GM21717 (cell line): Measurements from ENCODE around the gene GLB1L3.
"Not testable (repeated sequence)": the region's sequence is repeated elsewhere in the genome, so short reads cannot be mapped to it uniquely, and the experiment has no call there.

ENCODE experiments used
- ATAC-seq: cut with Tn5 transposase; IDR thresholded peaks from one replicate; pipeline ENCODE4 v1.9.1; 2021; ENCODE audit warnings: mild to moderate bottlenecking, moderate library complexity; ENCODE audit not compliant: unreplicated experiment

GLB1L3 gene

GRCh38 chr11:134273317-134273712 is 2.9 kb upstream of the GLB1L3 start:
- no peak for ATAC-seq

GRCh38 chr11:134275188-134275533 is 1.0 kb upstream of the GLB1L3 start:
- no peak for ATAC-seq

- no peak for ATAC-seq
Measured at GRCh38 chr11:134276396-134277182, 410 bp downstream of the GLB1L3 start.

- no peak for ATAC-seq
Measured at GRCh38 chr11:134277183-134278001, 1.2 kb downstream of the GLB1L3 start.

- ATAC-seq, result no peak
Measured at GRCh38 chr11:134278356-134278755, 2.2 kb downstream of the GLB1L3 start.

GRCh38 chr11:134281635-134282034 is 5.5 kb downstream of the GLB1L3 start:
- ATAC-seq, result not testable (repeated sequence)

GRCh38 chr11:134282121-134283045 is 6.2 kb downstream of the GLB1L3 start:
- ATAC-seq, result no peak

- no peak for ATAC-seq
Measured at GRCh38 chr11:134283461-134284230, 7.5 kb downstream of the GLB1L3 start.

GRCh38 chr11:134284349-134284748 is 8.2 kb downstream of the GLB1L3 start:
- ATAC-seq, result not testable (repeated sequence)

GRCh38 chr11:134287561-134287960 is 11.4 kb downstream of the GLB1L3 start:
- ATAC-seq, result no peak

GRCh38 chr11:134288486-134288885 is 12.3 kb downstream of the GLB1L3 start:
- ATAC-seq, result no peak

GRCh38 chr11:134289167-134289566 is 13.0 kb downstream of the GLB1L3 start:
- no peak for ATAC-seq

- ATAC-seq, result no peak
Measured at GRCh38 chr11:134289789-134290188, 13.6 kb downstream of the GLB1L3 start.

- ATAC-seq, result no peak
Measured at GRCh38 chr11:134290646-134291045, 14.5 kb downstream of the GLB1L3 start.

GRCh38 chr11:134291196-134291595 is 15.0 kb downstream of the GLB1L3 start:
- ATAC-seq, result no peak

GRCh38 chr11:134292661-134293060 is 16.5 kb downstream of the GLB1L3 start:
- no peak for ATAC-seq

GRCh38 chr11:134293119-134294113 is 17.2 kb downstream of the GLB1L3 start:
- ATAC-seq, result no peak

- ATAC-seq, result no peak
Measured at GRCh38 chr11:134294664-134295063, 18.5 kb downstream of the GLB1L3 start.

- ATAC-seq, result no peak
Measured at GRCh38 chr11:134312223-134312622, 36.0 kb downstream of the GLB1L3 start.
